Activated T-cell treated with anti-CD3 and anti-CD28 coated beads, Interleukin-2, amount 50 U/mL, for 24 hours (primary cell): Measurements from ENCODE around the gene HSD17B7.

Experiments used
- DNase-seq: peaks from one replicate; pipeline ENCODE4 v3.0.0-alpha.2; 2020
- H3K27ac Mint-ChIP-seq: 2 replicates; pipeline ENCODE4 v1.8.0; 2020; ENCODE audit warnings: mild to moderate bottlenecking, mixed read lengths
- H3K27me3 Mint-ChIP-seq: 2 replicates; pipeline ENCODE4 v1.8.0; 2020; ENCODE audit warnings: mixed read lengths
- H3K36me3 Mint-ChIP-seq: 2 replicates; pipeline ENCODE4 v1.8.0; 2020; ENCODE audit warnings: low read depth, mixed read lengths
- H3K4me1 Mint-ChIP-seq: 2 replicates; pipeline ENCODE4 v1.8.0; 2020; ENCODE audit warnings: low read depth, mixed read lengths
- H3K4me3 Mint-ChIP-seq: 2 replicates; pipeline ENCODE4 v1.8.0; 2020; ENCODE audit warnings: mild to moderate bottlenecking, moderate library complexity, mixed read lengths
- H3K9me3 Mint-ChIP-seq: 2 replicates; pipeline ENCODE4 v1.8.0; 2020; ENCODE audit warnings: mixed read lengths

Gene HSD17B7

DNA sequence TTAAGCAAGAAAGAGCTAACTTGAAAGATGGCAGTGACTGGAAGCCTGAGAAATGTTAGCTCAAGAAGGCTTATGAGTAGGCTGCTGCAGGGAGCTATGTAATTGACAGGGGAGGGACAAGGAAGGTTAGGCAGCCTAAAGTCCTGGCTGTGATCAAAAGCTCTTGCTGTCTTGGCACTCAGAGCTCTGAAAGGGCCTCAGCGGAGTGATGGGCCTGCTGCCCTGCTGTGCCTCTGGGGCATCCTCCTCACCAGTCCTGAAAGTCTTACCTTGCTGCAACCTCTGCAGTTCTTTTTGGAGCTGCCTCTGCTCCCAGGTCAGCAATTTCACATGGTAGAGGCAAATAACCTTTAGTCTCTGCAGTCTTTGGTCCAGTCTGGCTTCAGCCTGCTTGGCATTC, 68.7 kb downstream of the HSD17B7 start:
- no peaks in the 10 kb centered on the region for H3K9me3 Mint-ChIP-seq

DNA sequence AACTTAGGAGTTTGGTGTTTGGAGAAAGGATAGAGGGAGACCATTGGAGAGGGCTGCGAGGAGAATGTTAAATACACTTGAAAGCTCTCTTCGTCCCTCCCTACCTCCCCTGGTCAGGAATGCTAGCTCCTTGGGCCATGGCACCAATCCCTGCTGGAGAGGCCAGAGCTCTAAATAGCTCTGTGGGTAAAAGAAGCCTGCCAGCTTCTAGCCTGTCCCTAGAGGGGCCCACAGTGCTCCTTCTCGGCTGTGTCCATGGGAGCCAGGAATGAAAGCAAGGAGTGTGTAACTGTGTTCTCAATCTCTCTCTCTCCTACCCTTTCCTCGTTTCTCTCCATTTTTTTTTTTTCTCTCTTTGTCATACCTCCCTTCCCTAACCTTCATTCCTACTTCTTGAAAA, 70.6 kb downstream of the HSD17B7 start, which contains the start of gene CCDC190:
CCDC190 (minus strand) TSS at position 75 of the 400 bp plus-strand sequence. CDS start 1,529 bp downstream, outside the sequence.
- no peaks in the 10 kb centered on the region for H3K4me1 Mint-ChIP-seq
- H3K27ac Mint-ChIP-seq: no peak within 1 kb of the TSS
- H3K9me3 Mint-ChIP-seq: no peaks in the 10 kb centered on the region
- DNase-seq: no peak
- H3K27me3 Mint-ChIP-seq: peaks cover 26% of the 10 kb centered on the region
- H3K4me3 Mint-ChIP-seq: no peak within 1 kb of the TSS
- no peaks in the 10 kb centered on the region for H3K36me3 Mint-ChIP-seq

More for the DNA sequence above, 68.7 kb downstream of the HSD17B7 start:
- DNase-seq: no peak
- Mint-ChIP-seq H3K27ac (no peak overlapping the region), H3K27me3 (peaks cover 22% of the 10 kb centered on the region), H3K4me3 (no peak overlapping the region), H3K36me3 (no peaks in the 10 kb centered on the region), H3K4me1 (no peaks in the 10 kb centered on the region)

DNA sequence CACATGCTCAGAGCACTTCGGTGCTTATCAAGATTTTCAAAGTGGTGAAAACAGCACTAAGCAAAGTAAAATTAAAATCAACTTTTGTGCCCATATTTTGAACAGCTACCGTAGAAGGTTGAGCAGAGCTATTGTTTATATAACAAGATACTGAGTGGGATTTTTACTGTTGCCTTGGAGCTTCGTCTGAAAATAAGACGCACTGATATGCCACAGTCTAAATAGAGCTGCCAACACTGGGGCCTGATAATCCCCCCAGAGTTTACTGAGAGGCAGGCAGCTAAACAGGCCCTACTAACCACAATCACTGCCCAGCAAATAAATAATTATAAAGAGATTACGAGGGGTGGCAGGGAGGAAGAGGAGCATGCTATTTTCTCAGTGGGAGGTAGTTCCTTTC, 71.1 kb downstream of the HSD17B7 start:
- Mint-ChIP-seq H3K4me1 (no peaks in the 10 kb centered on the region), H3K36me3 (no peaks in the 10 kb centered on the region), H3K4me3 (no peak overlapping the region), H3K27ac (no peak overlapping the region), H3K9me3 (no peaks in the 10 kb centered on the region), H3K27me3 (peaks cover 26% of the 10 kb centered on the region)
- no peak for DNase-seq
